CD4-positive, alpha-beta T cell (primary cell): ENCODE data around the gene TENT4B. TPM values are rescaled to one million over a fixed set of nuclear protein-coding genes. Genes with fewer than 3 reads are reported as not detected.

Source experiments
- ATAC-seq: fragments of 200-7000 bp; cut with Tn5 transposase; one replicate; pipeline ENCODE4 v1.10.0; 2022; ENCODE audit warnings: mild to moderate bottlenecking; ENCODE audit not compliant: poor library complexity
- CTCF ChIA-PET: fragments of 350-600 bp; sonication (Branson Sonifier 250); formaldehyde crosslinking; loops from one replicate; lab custom pipeline; 2021; ENCODE audit warnings: antibody characterized with exemption, inconsistent platforms; lab: Charles Lee
- POLR2A ChIA-PET: fragments of 350-600 bp; sonication (Branson Sonifier 250); formaldehyde crosslinking; loops from one replicate; lab custom pipeline; 2021; ENCODE audit warnings: antibody characterized with exemption, inconsistent platforms; lab: Charles Lee
- DNase-seq, 14 experiments: peaks; one replicate each; pipeline ENCODE4 v3.0.0-alpha.2; 2013 to 2020; ENCODE audit warnings: mixed read lengths in 2 of 14
- H3K27ac ChIP-seq, 2 donors: one replicate each; pipeline versions ENCODE4 v1.5.1 to v1.7.0; 2013; ENCODE audit warnings: low read length in 2 of 2, low read depth in 1 of 2, mild to moderate bottlenecking in 1 of 2
- H3K27me3 ChIP-seq, 2 experiments: 1 replicate in 1 of 2; 2 replicates in 1 of 2; pipeline versions ENCODE4 v1.6.1 to v1.7.0; 2013; ENCODE audit warnings: low read length in 2 of 2, control low read depth in 1 of 2, mild to moderate bottlenecking in 1 of 2, moderate library complexity in 1 of 2; ENCODE audit not compliant: insufficient read depth in 2 of 2, control insufficient read depth in 1 of 2
- H3K36me3 ChIP-seq: one replicate; pipeline ENCODE4 v1.6.1; 2013; ENCODE audit warnings: low read length, control low read depth; ENCODE audit not compliant: insufficient read depth
- H3K4me1 ChIP-seq: one replicate; pipeline ENCODE4 v1.6.1; 2013; ENCODE audit warnings: low read length, control low read depth; ENCODE audit not compliant: insufficient read depth
- H3K4me3 ChIP-seq: one replicate; pipeline ENCODE4 v1.5.1; 2013; ENCODE audit warnings: mild to moderate bottlenecking, low read length, moderate library complexity
- H3K9me3 ChIP-seq, 2 experiments: 1 replicate in 1 of 2; 2 replicates in 1 of 2; pipeline versions ENCODE4 v1.6.1 to v1.7.0; 2013; ENCODE audit warnings: low read length in 2 of 2, mild to moderate bottlenecking in 2 of 2, control low read depth in 1 of 2, moderate library complexity in 1 of 2; ENCODE audit not compliant: control insufficient read depth in 1 of 2, insufficient read depth in 1 of 2
- H3K27ac Mint-ChIP-seq: one replicate; pipeline ENCODE4 v1.8.0; 2020; ENCODE audit warnings: mixed read lengths
- H3K27me3 Mint-ChIP-seq: one replicate; pipeline ENCODE4 v1.8.0; 2021; ENCODE audit warnings: mixed read lengths
- H3K36me3 Mint-ChIP-seq: one replicate; pipeline ENCODE4 v1.8.0; 2021; ENCODE audit warnings: low read depth, mixed read lengths
- H3K4me1 Mint-ChIP-seq: one replicate; pipeline ENCODE4 v1.8.0; 2021; ENCODE audit warnings: low read depth, mixed read lengths
- H3K4me3 Mint-ChIP-seq: one replicate; pipeline ENCODE4 v1.8.0; 2020; ENCODE audit warnings: mild to moderate bottlenecking, mixed read lengths
- H3K9me3 Mint-ChIP-seq: one replicate; pipeline ENCODE4 v1.8.0; 2020; ENCODE audit warnings: mixed read lengths
- intact Hi-C, 2 experiments: fragments of 100-400 bp; cut with DNase I in 1 of 2; cut with micrococcal nuclease in 1 of 2; formaldehyde crosslinking; loops; one replicate each; pipeline versions ENCODE4 v1.15.1 to v1.9.0; 2023 to 2025; cut with DNase I, micrococcal nuclease
- total RNA-seq, 174 experiments: library from RNA in 2 of 174; stranded (reverse) in 2 of 174; gene quantifications; one replicate each; pipeline ENCODE4 v1.2.3 and lab custom pipeline; 2021 to 2026
- TF ChIP-seq, protein P1 (sequence below): fragments of 200-600 bp; IDR thresholded peaks from one replicate; pipeline ENCODE4 v1.8.0; 2022; ENCODE audit warnings: antibody characterized with exemption, mild to moderate bottlenecking

The TENT4B gene
- total RNA-seq, 2 experiments from 2014 or later, result 32.9 to 35.0 TPM

DNA sequence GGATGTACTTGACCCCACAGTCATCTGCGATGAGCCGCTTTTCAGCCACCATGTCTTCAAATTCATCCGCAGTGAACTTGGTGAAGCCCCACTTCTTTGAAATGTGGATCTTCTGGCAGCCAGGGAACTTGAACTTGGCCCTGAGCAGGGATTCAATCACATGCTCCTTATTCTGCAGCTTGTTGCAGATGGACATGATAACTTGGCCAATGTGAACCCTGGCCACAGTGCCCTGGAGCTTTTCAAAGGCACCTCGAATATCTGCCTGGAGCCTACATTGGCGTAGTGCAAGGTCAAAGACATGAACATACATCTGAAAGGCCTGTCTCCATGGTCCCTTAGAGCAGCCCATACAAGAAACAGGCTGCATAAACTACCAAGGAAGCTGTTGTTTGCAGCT, 1.8 kb upstream of the TENT4B start:
- ChIA-PET CTCF (interaction anchor here (1.1 to 1.7 kb wide), 3 partner anchors 59 to 655 kb away, joined by 4 to 9 read pairs (median 6); partner anchors contain the start of gene CNEP1R1), POLR2A (interaction anchor here (1.1 to 2.8 kb wide), 8 partner anchors 10 to 127 kb away, joined by 4 to 17 read pairs (median 10); partner anchors contain the start of genes CNEP1R1 and HEATR3)
- Histone ChIP-seq H3K4me3 (no peak overlapping the region), H3K36me3 (no peaks in the 10 kb centered on the region), H3K9me3 (no peaks in the 10 kb centered on the region), H3K27ac (peak overlapping the region in 1 of 2 donors; percentile 90), H3K27me3 (no peaks in the 10 kb centered on the region), H3K4me1 (peaks cover 32% of the 10 kb centered on the region)
- TF ChIP-seq, protein P1, sequence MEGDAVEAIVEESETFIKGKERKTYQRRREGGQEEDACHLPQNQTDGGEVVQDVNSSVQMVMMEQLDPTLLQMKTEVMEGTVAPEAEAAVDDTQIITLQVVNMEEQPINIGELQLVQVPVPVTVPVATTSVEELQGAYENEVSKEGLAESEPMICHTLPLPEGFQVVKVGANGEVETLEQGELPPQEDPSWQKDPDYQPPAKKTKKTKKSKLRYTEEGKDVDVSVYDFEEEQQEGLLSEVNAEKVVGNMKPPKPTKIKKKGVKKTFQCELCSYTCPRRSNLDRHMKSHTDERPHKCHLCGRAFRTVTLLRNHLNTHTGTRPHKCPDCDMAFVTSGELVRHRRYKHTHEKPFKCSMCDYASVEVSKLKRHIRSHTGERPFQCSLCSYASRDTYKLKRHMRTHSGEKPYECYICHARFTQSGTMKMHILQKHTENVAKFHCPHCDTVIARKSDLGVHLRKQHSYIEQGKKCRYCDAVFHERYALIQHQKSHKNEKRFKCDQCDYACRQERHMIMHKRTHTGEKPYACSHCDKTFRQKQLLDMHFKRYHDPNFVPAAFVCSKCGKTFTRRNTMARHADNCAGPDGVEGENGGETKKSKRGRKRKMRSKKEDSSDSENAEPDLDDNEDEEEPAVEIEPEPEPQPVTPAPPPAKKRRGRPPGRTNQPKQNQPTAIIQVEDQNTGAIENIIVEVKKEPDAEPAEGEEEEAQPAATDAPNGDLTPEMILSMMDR, result no peak
- Mint-ChIP-seq H3K4me3 (peak overlapping the region; percentile 89), H3K27me3 (no peaks in the 10 kb centered on the region), H3K36me3 (peaks cover 27% of the 10 kb centered on the region), H3K4me1 (peaks cover 28% of the 10 kb centered on the region), H3K27ac (peak overlapping the region; percentile 92), H3K9me3 (no peaks in the 10 kb centered on the region)
- ATAC-seq (no peak), DNase-seq (no peak)
- intact Hi-C loops, result loop anchor here (5.0 to 10.0 kb wide), 6 partner anchors 61 to 593 kb away; partner anchors contain the start of genes ADCY7 (in 1 of the 2), CNEP1R1 (in 1 of the 2), CYLD (in 1 of the 2) and NKD1 (in 1 of the 2)

DNA sequence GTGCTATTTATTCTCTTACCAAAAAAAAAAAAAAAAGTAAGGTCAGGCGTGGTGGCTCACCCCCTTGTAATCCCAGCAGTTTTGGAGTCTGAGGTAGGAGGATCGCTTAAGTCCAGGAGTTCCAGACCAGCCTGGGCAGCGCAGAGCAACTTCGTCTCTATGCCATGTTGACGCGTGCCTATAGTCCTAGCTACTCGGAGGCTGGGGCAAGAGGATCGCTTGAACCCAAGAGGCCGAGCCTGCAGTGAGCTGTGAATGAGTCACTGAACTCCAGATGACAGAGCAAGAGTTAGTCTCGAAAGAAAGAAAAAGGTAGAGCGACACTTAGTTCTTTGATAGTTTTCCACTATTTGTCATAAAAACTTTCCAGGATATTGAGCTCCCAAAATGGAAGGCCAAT, 1.4 kb upstream of the TENT4B start:
- TF ChIP-seq, protein P1, result no peak
- peaks cover 36% of the 10 kb centered on the region for H3K4me1 ChIP-seq
- no peaks in the 10 kb centered on the region for H3K9me3 Mint-ChIP-seq
- no peaks in the 10 kb centered on the region for H3K27me3 ChIP-seq
- ATAC-seq (no peak), DNase-seq (peak in 4 of 14 experiments; percentile 13 to 39 (median 28))
- peak overlapping the region; percentile 92 for H3K27ac Mint-ChIP-seq
- H3K27me3 Mint-ChIP-seq, result no peaks in the 10 kb centered on the region
- peak overlapping the region; percentile 84 to 90 for H3K27ac ChIP-seq
- H3K4me3 ChIP-seq, result peak overlapping the region; percentile 77
- H3K36me3 ChIP-seq, result no peaks in the 10 kb centered on the region
- ChIA-PET CTCF (interaction anchor here (1.1 to 1.7 kb wide), 3 partner anchors 59 to 655 kb away, joined by 4 to 9 read pairs (median 6); partner anchors contain the start of gene CNEP1R1), POLR2A (interaction anchor here (0.6 to 2.8 kb wide), 13 partner anchors 9 to 515 kb away, joined by 3 to 17 read pairs (median 5); partner anchors contain the start of genes CNEP1R1 and HEATR3)
- H3K36me3 Mint-ChIP-seq, result peaks cover 27% of the 10 kb centered on the region
- peaks cover 31% of the 10 kb centered on the region for H3K4me1 Mint-ChIP-seq
- H3K9me3 ChIP-seq, result no peaks in the 10 kb centered on the region
- peak overlapping the region; percentile 89 for H3K4me3 Mint-ChIP-seq
- intact Hi-C loops, result loop anchor here (2.0 to 10.0 kb wide), 10 partner anchors 59 to 593 kb away; partner anchors contain the start of genes ADCY7 (in 1 of the 2), BRD7 (in 1 of the 2), CNEP1R1 (in 1 of the 2) and CYLD (in 1 of the 2)

DNA sequence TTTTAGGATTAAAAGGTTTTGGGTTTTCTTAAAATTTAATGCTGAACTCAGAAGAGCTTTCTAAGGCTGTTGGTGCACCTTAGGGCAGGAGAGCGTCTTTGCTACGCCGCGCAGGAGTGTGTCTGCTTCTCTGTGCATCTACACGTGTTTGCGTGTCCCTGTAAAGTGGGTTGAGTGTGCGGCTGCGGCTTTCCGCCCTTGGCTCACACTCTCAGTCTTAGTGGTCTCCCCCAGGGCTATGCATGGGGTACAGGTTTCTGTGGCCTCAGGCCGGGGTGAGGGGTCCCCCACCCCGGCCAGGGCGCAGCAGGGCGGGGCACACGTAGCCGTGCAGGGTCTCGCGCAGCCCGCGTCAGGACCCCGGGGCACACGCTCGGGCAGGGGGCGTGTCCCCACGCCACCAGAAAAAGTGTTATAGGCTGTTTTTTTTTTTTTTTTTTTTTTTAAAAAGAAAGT, 727 bp upstream of the TENT4B start:
- ChIA-PET POLR2A (interaction anchor here (0.6 to 2.8 kb wide), 15 partner anchors 9 to 523 kb away, joined by 3 to 17 read pairs (median 4); partner anchors contain the start of genes CNEP1R1 and HEATR3), CTCF (interaction anchor here (0.8 to 1.7 kb wide), 4 partner anchors 58 to 654 kb away, joined by 4 to 9 read pairs (median 5); partner anchors contain the start of gene CNEP1R1)
- H3K4me3 Mint-ChIP-seq, result peak overlapping the region; percentile 89
- TF ChIP-seq, protein P1, result no peak
- peaks cover 37% of the 10 kb centered on the region for H3K4me1 Mint-ChIP-seq
- Histone ChIP-seq H3K27me3 (no peaks in the 10 kb centered on the region), H3K4me3 (peak overlapping the region; percentile 77), H3K9me3 (no peaks in the 10 kb centered on the region), H3K27ac (peak overlapping the region; percentile 84 to 90), H3K36me3 (no peaks in the 10 kb centered on the region), H3K4me1 (peaks cover 41% of the 10 kb centered on the region)
- intact Hi-C loops, result loop anchor here (2.0 to 10.0 kb wide), 10 partner anchors 58 to 592 kb away; partner anchors contain the start of genes ADCY7 (in 1 of the 2), BRD7 (in 1 of the 2), CNEP1R1 (in 1 of the 2) and CYLD (in 1 of the 2)
- DNase-seq (peak; percentile 43 to 88 (median 62)), ATAC-seq (peak; percentile 48)
- H3K27ac Mint-ChIP-seq, result peak overlapping the region; percentile 92
- H3K36me3 Mint-ChIP-seq, result peaks cover 31% of the 10 kb centered on the region
- no peaks in the 10 kb centered on the region for H3K27me3 Mint-ChIP-seq
- no peaks in the 10 kb centered on the region for H3K9me3 Mint-ChIP-seq
